GM12892 (cell line): ENCODE results near the gene TBC1D5.

Source experiments
- POLR2AphosphoS5 ChIP-seq: IDR thresholded peaks from 2 replicates; pipeline ENCODE4 v1.6.1; 2011; ENCODE audit warnings: low read depth, low read length, control low read depth
- TAF1 ChIP-seq: IDR thresholded peaks from 2 replicates; pipeline ENCODE4 v1.6.1; 2011; ENCODE audit warnings: low read depth, mild to moderate bottlenecking, control low read depth, low read length, borderline replicate concordance

DNA sequence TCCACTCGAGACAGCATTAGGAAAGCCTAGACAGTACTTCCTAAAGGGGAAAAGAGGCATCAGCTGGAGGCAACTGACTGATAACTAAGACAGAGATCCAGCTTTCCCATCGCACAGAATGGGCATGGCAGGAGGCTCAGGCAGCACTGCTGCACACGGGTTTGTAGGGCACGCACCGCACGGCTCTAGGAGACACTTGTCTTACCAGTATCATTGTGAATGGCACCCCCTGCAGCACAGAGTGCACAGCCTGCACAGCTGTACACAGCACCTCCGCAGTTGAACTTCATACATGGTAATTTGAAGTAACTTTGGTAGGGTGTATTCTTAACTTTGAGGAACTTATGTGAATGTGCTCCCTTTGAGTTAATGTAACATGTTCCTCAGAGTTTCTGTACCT is 576.1 kb downstream of the TBC1D5 start:
- no peak for TF ChIP-seq POLR2AphosphoS5
- no peak for TF ChIP-seq TAF1
